Neural cell (in vitro differentiated cells): Measurements from ENCODE around the gene ST3GAL4. TPM values are rescaled to one million over a fixed set of nuclear protein-coding genes. Genes with fewer than 3 reads are reported as not detected.
"Not testable (repeated sequence)": the region's sequence is repeated elsewhere in the genome, so short reads cannot be mapped to it uniquely, and the experiment has no call there.

ENCODE experiments used
- H2AFZ ChIP-seq: fragments of 200-600, 300-800 bp; sonication (generic), shearing (Covaris generic); 2 replicates; pipeline ENCODE4 v1.6.0; 2014; ENCODE audit warnings: low read depth, mild to moderate bottlenecking, antibody characterized with exemption, low read length, moderate library complexity
- H3F3A ChIP-seq: fragments of 200-600 bp; shearing (Covaris generic); 2 replicates; pipeline ENCODE4 v1.6.1; 2016; ENCODE audit warnings: mild to moderate bottlenecking, moderate library complexity, mixed read lengths, antibody characterized with exemption, low read length; ENCODE audit not compliant: insufficient read depth, poor library complexity, severe bottlenecking
- H3K27ac ChIP-seq: fragments of 200-600, 300-800 bp; sonication (generic), shearing (Covaris generic); 2 replicates; pipeline ENCODE4 v1.5.1; 2014; ENCODE audit warnings: mild to moderate bottlenecking, low read length, moderate library complexity
- H3K27me3 ChIP-seq: fragments of 300-800, 200-600 bp; sonication (generic), shearing (Covaris generic); 2 replicates; pipeline ENCODE4 v1.6.0; 2014; ENCODE audit warnings: mild to moderate bottlenecking, low read depth, low read length, moderate library complexity; ENCODE audit not compliant: insufficient read depth
- H3K36me3 ChIP-seq: fragments of 300-800, 200-600 bp; sonication (generic), shearing (Covaris generic); 2 replicates; pipeline ENCODE4 v1.5.1; 2014; ENCODE audit warnings: mild to moderate bottlenecking, antibody characterized with exemption, low read length, moderate library complexity; ENCODE audit not compliant: insufficient read depth
- H3K4me2 ChIP-seq: fragments of 300-800, 200-600 bp; sonication (generic), shearing (Covaris generic); 2 replicates; pipeline ENCODE4 v1.6.0; 2014; ENCODE audit warnings: mild to moderate bottlenecking, low read length
- H3K4me3 ChIP-seq: fragments of 300-800, 200-600 bp; sonication (generic), shearing (Covaris generic); 2 replicates; pipeline ENCODE4 v1.5.1; 2014; ENCODE audit warnings: mild to moderate bottlenecking, low read length, moderate library complexity
- H3K79me2 ChIP-seq: fragments of 200-600 bp; shearing (Covaris generic); replicated peaks from 2 replicates; pipeline ENCODE4 v1.6.0; 2014; ENCODE audit warnings: mild to moderate bottlenecking, low read length, moderate library complexity; ENCODE audit not compliant: insufficient read depth
- H3K9ac ChIP-seq: fragments of 300-800, 200-600 bp; sonication (generic), shearing (Covaris generic); 2 replicates; pipeline ENCODE4 v1.6.1; 2016; ENCODE audit warnings: mild to moderate bottlenecking, low read length, mixed read lengths
- H3K9me2 ChIP-seq: fragments of 200-600 bp; shearing (Covaris generic); 2 replicates; pipeline ENCODE4 v1.6.1; 2016; ENCODE audit warnings: mild to moderate bottlenecking, low read length, mixed read lengths; ENCODE audit not compliant: insufficient read depth
- H3K9me3 ChIP-seq: fragments of 200-600, 300-800 bp; sonication (generic), shearing (Covaris generic); 2 replicates; pipeline ENCODE4 v1.6.1; 2016; ENCODE audit warnings: mild to moderate bottlenecking, mixed run types, low read length, moderate library complexity, mixed read lengths
- H4K20me1 ChIP-seq: fragments of 200-600 bp; shearing (Covaris generic); 2 replicates; pipeline ENCODE4 v1.6.1; 2016; ENCODE audit warnings: mild to moderate bottlenecking, mixed run types; ENCODE audit not compliant: insufficient read depth
- CTCF ChIP-seq: fragments of 450-650 bp; IDR thresholded peaks from 2 replicates; pipeline ENCODE4 v1.5.1; 2014; ENCODE audit warnings: antibody characterized with exemption, mild to moderate bottlenecking, moderate library complexity; ENCODE audit not compliant: poor library complexity, severe bottlenecking
- EP300 ChIP-seq: fragments of 450-650 bp; conservative IDR thresholded peaks from 2 replicates; pipeline ENCODE4 v1.6.1; 2014; ENCODE audit warnings: antibody characterized with exemption, mild to moderate bottlenecking, moderate library complexity; ENCODE audit not compliant: poor library complexity, severe bottlenecking
- EZH2 ChIP-seq: fragments of 200-600, 300-800 bp; shearing (Covaris generic), sonication (generic); IDR thresholded peaks from 2 replicates; pipeline ENCODE4 v1.6.1; 2014; ENCODE audit warnings: antibody characterized with exemption, low read length, borderline replicate concordance, mild to moderate bottlenecking; ENCODE audit not compliant: insufficient read depth, poor library complexity, severe bottlenecking
- MXI1 ChIP-seq: fragments of 450-650 bp; conservative IDR thresholded peaks from 2 replicates; pipeline ENCODE4 v1.6.1; 2014; ENCODE audit warnings: antibody characterized with exemption, mild to moderate bottlenecking; ENCODE audit not compliant: poor library complexity, severe bottlenecking
- POLR2AphosphoS5 ChIP-seq: IDR thresholded peaks from 2 replicates; pipeline ENCODE4 v1.6.1; 2012
- RAD21 ChIP-seq: fragments of 450-650 bp; conservative IDR thresholded peaks from 2 replicates; pipeline ENCODE4 v1.6.1; 2014; ENCODE audit warnings: antibody characterized with exemption, mild to moderate bottlenecking, moderate library complexity
- REST ChIP-seq: IDR thresholded peaks from 2 replicates; pipeline ENCODE4 v1.6.1; 2012; ENCODE audit warnings: borderline replicate concordance
- SMC3 ChIP-seq: fragments of 450-650 bp; conservative IDR thresholded peaks from 2 replicates; pipeline ENCODE4 v1.6.1; 2014; ENCODE audit warnings: antibody characterized with exemption, mild to moderate bottlenecking, moderate library complexity; ENCODE audit not compliant: poor library complexity
- TAF1 ChIP-seq: IDR thresholded peaks from 2 replicates; pipeline ENCODE4 v1.6.1; 2012; ENCODE audit warnings: low read depth
- polyA plus RNA-seq: library from polyadenylated mRNA; depleted of rRNA; stranded (reverse); fragments of >200 nt; gene quantifications from 2 replicates; pipeline ENCODE4 v1.2.3, GENCODE V29; 2014

ST3GAL4 gene
- polyA plus RNA-seq, 1 donor from 2014 or later, result 46.1 TPM

DNA sequence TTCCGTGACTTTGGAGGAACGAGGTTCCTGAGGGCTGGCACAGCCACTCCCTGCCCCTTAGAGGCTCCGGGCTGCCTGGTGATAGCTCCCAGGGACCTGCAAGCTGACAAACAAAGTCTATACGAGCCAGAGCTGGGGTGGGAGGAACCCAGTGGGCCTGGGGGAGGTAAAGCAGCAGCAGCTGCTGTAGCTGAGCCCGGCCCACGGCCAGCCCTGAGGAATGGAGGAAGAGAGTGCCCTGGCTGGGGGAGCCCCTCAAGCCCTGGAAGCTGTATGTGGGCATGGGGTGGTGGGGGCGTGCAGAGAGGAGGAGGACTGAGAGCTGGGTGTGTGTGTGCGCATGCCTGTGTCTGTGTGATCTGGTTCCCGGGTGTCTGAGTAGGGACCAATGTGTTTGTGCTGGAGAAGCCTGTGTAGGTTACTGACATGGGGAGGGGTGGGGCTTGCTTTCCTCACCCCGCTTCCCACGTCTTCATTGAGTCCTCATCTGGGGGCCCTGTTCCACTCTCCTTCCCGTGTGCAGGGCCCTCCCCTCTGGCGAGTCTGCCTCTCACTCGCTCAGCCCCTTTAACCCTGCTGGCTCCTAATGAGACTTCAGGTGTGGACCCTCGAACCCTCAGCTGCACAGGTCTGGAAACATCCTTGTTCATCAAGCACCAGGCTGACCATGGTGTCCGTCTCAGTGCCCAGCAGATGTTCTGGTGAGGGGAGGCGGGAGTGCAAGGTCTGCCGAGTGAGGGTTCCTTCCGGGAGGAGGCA, 10.8 kb downstream of the ST3GAL4 start:
- Histone ChIP-seq H3K36me3 (no peaks in the 10 kb centered on the region), H4K20me1 (no peaks in the 10 kb centered on the region), H3K4me3 (no peak overlapping the region), H3K9me3 (no peaks in the 10 kb centered on the region), H3K4me2 (no peak overlapping the region), H3K9me2 (no peaks in the 10 kb centered on the region), H3F3A (no peaks in the 10 kb centered on the region), H3K9ac (no peak overlapping the region), H2AFZ (no peak overlapping the region), H3K27ac (no peak overlapping the region), H3K79me2 (no peaks in the 10 kb centered on the region), H3K27me3 (no peaks in the 10 kb centered on the region)
- no peak for TF ChIP-seq RAD21
- no peak for TF ChIP-seq SMC3
- no peak for TF ChIP-seq EP300
- no peak for TF ChIP-seq TAF1
- TF ChIP-seq MXI1, result no peak
- no peak for TF ChIP-seq EZH2
- TF ChIP-seq REST, result no peak
- TF ChIP-seq POLR2AphosphoS5, result no peak
- TF ChIP-seq CTCF, result no peak

GRCh38 chr11:126366823-126367654, 11.6 kb downstream of the ST3GAL4 start:
- H3K27me3 ChIP-seq, H3K9me3 ChIP-seq, H3K9me2 ChIP-seq, H3F3A ChIP-seq, H3K79me2 ChIP-seq, H2AFZ ChIP-seq, H3K27ac ChIP-seq, H3K4me3 ChIP-seq, H3K36me3 ChIP-seq, H3K9ac ChIP-seq, H4K20me1 ChIP-seq, H3K4me2 ChIP-seq: not testable (repeated sequence)

DNA sequence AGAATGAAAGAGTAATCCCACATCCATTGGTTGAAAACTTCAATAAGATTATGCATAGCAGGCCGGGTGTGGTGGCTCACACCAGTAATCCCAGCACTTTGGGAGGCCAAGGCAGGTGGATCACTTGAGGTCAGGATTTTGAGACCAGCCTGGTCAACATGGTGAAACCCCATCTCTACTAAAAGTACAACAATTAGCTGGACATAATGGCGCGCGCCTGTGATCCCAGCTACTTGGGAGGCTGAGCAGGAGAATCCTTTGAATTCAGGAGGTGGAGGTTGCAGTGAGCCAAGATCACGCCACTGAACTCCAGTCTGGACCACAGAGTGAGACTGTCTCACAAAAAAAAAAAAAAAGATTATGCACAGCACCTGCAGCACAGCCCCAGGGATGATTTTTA, 12.3 kb downstream of the ST3GAL4 start:
- not testable (repeated sequence) for H3K36me3 ChIP-seq, H3K27me3 ChIP-seq, H4K20me1 ChIP-seq, H3K9ac ChIP-seq, H3K4me3 ChIP-seq, H2AFZ ChIP-seq, H3K4me2 ChIP-seq, H3K9me2 ChIP-seq, H3K79me2 ChIP-seq, H3K27ac ChIP-seq, H3K9me3 ChIP-seq, H3F3A ChIP-seq

GRCh38 chr11:126368336-126369119, 13.0 kb downstream of the ST3GAL4 start:
- not testable (repeated sequence) for H3K4me3 ChIP-seq, H3F3A ChIP-seq, H3K9me2 ChIP-seq, H4K20me1 ChIP-seq, H2AFZ ChIP-seq, H3K27me3 ChIP-seq, H3K27ac ChIP-seq, H3K36me3 ChIP-seq, H3K4me2 ChIP-seq, H3K9ac ChIP-seq, H3K79me2 ChIP-seq, H3K9me3 ChIP-seq
